CMK (cell line): ENCODE results near the gene NUP58.

Source experiments
- DNase-seq: peaks from one replicate; pipeline ENCODE4 v3.0.0-alpha.2; 2010; ENCODE audit warnings: low read depth

NUP58 gene

DNA sequence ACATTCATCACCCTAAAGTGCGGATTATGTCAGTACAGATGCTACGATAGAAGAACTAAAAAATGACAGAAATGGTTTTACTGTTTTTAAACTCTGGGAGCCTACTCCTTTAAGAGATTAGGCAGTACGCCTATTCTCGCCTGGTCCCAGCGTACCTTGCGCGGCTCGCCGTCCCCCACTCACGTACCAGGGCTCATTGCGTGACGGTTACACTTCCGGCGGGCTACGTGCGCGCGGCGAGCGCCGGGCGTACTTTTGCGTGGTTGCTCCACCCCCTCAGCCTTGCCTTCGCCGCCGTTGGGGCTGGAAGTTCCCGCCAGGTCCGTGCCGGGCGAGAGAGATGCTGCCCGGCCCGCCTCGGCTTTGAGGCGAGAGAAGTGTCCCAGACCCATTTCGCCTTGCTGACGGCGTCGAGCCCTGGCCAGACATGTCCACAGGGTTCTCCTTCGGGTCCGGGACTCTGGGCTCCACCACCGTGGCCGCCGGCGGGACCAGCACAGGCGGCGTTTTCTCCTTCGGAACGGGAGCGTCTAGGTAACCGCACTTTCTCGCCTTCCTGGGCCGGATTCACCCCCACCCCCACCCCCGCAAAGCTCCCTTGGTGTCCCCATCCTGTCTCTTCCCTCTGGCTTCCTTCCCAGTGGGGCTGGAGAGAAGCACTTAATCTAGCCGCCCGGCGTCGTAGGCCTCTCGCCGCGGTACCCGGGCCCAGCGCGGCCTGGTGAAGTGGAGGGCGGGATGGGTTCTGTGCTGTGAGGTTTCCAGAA, at the start of gene NUP58:
Gene NUP58, plus strand, starts transcription at position 279 of the 767 bp plus-strand sequence. Its CDS starts 149 bp downstream, at position 428.
- DNase-seq = peak; percentile 56

GRCh38 chr13:25252225-25252624, 49.2 kb upstream of the NUP58 start:
- DNase-seq = no peak

DNA sequence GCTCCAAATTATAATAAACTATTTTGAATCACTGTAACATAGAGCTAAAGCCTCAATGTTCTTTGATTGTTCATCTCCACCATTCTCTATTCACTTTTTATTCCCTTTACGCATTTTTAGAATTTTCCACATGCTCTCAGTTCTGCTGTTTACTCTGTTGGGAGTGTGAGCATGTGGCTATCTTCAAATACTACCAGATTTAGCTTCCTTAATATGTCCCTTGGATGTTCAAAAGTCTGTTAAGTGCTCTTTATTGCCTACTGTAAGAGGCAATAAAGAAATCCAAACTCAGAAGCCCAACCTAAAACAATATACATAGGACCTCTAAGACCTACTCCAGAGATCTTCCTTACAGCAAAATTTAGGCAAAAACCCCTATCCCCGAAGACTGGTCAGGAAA, 48.7 kb upstream of the NUP58 start:
- DNase-seq = no peak

DNA sequence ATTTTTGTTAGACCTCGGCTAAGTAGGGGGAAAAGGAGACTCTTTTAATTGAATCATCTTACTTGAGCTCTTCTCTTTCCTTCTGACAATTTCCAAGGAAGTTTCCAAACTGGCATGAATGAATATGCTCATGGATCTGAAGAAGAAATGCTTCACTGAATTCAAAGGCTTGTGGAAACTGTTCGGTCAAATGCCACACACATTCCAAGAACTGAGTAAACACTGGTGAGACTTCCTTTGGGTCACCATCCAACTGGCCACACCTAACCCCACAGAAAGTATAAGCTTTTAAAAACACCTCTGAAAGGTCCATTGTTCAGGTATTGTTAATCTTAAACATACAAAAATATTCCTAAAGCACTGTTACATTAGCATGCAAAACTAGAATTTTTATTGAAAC, 47.7 kb upstream of the NUP58 start:
- no peak for DNase-seq

DNA sequence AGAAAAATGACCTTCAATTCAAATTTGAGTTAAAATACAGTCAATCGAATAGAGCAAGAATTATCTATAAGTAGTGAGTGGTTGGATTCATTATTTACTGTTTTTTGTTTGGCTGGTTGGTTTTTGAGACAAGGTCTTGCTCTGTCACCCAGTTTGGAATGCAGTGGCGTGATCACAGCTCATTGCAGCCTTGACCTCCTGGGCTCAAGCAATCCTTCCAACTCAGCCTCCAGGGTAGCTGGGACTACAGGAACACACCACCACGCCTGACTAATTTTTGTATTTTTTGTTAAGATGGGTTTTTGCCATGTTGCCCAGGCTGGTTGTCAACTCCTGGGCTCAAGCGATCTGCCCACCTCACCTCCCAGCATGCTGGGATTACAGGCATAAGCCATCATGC, 39.2 kb upstream of the NUP58 start:
- DNase-seq = no peak

- no peak for DNase-seq
Measured at GRCh38 chr13:25266706-25267105, 34.7 kb upstream of the NUP58 start.

- DNase-seq = no peak
Measured at GRCh38 chr13:25267715-25268114, 33.7 kb upstream of the NUP58 start.

- no peak for DNase-seq
Measured at GRCh38 chr13:25268561-25268960, 32.9 kb upstream of the NUP58 start.

DNA sequence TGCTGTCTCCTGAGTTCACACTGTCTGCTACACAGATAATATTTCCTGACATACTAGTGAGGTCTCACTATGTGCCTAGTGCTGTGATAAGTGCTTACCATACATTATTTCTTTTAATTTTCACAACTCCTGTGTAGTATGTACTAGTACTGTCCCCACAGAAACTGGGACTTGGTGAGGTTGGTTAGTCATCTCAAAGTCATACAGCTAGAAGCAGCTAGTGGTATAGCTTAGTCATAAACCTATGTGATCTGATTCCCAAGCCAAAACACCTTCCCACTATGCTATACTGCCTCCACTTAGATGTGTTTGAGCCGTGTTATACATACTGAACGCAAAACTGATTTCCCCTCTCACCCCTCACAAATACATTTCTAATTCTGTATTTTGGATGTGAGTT, 24.7 kb upstream of the NUP58 start:
- DNase-seq = no peak

DNA sequence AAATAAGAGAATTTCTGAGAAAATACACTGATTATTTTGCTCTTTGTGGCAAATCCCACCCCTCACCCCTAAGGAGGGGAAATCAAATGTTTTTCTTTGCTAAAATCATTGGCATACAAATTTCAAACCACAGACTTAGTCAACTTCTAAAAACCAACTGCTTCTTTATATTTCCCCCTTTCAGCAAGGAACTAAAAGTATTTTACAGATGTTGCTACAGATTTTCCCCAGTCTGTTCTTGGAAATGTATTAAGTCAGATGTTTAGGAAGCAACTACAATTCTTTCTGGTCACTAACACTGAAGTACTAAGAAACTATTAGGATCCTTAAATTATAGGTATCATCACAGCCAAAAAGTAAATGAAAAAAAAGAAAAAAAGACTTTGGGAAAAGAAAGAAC, 21.0 kb upstream of the NUP58 start:
- DNase-seq = no peak

DNA sequence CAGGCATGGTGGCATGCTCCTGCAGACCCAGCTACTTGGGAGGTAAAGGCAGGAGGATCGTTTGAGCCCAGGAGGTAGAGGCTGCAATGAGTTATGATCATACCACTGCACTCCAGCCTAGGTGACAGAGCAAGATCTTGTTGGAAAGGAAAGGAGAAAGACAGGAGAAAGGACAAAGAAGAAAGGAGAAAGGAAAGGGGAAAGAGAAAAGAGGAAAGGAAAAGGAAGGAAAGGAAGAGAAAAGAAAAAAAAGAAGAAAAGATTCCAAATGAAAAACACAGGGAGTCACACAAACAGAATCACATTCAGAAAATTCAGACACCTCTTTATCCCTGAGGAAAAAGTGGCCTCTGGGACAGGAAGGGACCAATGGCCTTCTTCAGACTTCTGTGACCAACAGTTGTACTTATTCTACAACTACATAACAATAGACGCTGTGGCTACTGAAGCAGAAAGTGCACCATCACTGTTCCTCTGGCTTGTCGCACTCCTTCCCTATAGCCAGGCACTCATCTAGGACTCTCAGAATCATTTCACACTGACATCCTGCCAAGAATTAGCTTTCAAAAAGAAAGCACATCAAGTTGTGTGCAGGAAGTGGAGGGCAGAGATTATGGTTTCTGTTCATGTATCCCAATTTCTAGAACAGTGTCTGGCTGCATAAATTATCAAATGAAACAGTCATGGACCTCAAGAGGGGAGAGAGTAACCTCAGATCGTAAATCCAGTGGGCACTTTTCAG, 20.1 kb upstream of the NUP58 start:
- no peak for DNase-seq

DNA sequence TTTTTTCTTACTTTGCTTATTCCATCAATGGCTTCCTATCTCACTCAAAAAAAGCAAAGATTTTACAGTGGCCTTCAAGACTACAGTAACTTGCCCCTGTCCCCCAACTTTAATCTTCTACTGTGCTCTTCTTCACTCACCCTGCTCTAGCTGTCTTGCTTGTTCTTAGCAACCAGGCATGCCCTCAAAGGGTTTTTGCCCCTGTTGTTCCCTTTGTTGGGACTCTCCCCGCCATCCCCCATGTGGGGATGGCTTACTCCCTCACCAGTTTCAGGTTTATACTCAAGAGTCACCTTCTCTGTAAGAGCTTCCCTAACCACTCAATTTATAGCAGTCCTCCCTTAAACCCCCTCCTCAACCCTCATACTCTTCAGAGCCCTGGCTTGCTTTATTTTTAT, 19.5 kb upstream of the NUP58 start:
- no peak for DNase-seq

DNA sequence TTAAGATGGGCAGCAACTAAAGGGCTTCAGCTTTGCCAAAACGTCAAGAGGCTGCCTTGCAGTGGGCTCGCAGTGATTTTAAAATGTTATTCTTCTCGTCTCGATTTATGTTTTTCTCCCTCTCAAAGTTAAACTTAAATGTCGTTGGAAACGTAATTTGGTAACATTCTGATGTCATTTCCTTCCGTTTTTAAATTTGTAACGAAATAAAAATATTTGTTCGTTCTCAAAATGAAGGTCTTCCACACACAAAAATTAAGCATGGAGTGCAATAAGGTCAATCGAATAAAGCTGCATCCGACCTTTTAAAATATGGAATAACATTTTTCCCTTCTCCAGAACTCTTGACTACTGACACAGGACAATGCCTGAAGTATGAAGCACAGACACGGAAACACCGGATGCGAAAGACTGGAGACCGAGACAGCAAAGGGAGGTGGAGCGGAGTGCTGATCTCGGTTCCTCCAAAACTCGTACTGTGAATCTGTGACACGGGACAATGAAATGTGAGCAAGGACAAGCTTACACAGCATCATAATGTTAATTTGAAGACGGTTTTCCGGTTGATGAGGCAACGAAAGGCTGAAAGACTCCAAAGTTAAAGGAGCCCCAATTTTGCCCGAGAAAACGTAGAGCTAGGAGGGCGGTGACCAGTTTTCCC, 15.0 kb upstream of the NUP58 start:
- no peak for DNase-seq

DNA sequence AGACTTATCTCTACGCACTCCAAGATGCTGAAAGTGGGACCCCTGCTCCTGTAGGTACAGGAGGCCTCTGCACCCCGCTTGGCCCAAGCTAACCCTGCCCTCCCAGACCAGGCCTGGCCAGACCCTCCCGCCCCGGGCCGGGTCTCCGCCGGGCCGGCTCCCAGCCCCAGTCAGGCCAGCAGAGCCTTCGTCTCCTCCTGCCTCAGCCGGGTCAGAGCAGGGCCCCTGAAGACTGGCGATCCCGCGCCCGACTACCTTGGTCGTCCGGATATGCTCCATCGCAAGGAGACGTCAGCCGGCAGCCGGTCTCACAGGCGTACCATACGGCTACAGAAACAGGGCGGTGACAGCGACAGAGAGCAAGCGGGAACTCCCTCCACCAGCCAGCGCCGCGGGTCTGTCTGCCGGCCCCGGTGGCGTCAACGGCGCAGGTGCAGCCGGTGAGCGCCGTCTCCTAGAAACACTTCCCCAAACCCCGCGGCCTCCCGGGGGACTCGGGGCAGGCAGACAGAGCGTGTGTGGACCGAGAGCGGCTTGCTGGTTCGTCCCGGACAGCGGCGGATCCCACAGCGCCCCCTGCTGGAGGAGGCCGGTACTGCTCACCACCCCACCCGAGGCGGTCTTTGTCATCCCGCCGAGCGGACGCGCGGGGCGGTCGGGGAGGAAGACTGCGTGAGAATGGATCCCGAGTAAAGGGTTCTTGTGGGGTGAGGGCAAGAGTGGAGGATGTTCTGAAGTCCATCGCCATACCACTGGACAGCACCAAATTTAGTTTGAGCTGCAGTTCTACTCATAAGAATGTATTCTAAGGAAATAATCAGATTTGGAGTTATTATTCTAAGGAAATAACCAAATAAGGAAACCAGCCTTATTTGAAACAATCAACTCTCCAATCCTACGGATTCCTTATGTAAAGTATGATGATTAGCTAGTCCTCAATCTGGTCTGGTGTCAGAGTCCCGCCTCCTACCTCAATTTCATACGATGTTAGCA, 14.2 kb upstream of the NUP58 start, which contains the start of gene MTMR6:
Gene MTMR6, minus strand, starts transcription at position 520 of the 993 bp plus-strand sequence. Its CDS starts 241 bp downstream, at position 279.
- DNase-seq = peak; percentile 47

GRCh38 chr13:25288966-25289365, 12.5 kb upstream of the NUP58 start:
- no peak for DNase-seq

- no peak for DNase-seq
Measured at GRCh38 chr13:25291691-25292090, 9.7 kb upstream of the NUP58 start.

DNA sequence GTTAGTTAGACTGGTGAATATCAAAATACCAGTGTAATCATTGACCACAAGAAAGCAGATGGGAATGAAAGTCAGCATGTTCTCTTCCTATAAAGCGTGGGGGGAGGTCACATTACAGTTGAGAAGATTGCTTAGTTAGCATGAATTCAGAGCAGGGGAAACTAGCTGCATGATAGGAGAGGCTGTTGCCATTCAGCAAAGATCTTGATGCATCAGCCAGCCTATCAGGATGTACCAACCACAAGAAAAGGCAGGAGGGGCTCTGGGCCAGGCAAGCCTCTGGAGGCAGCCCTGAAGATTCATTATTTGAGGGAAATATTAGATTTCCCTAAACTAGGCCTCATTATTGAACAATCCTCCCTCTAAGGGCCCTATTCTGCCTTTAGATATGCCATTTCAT, 9.1 kb upstream of the NUP58 start:
- peak; percentile 68 for DNase-seq

DNA sequence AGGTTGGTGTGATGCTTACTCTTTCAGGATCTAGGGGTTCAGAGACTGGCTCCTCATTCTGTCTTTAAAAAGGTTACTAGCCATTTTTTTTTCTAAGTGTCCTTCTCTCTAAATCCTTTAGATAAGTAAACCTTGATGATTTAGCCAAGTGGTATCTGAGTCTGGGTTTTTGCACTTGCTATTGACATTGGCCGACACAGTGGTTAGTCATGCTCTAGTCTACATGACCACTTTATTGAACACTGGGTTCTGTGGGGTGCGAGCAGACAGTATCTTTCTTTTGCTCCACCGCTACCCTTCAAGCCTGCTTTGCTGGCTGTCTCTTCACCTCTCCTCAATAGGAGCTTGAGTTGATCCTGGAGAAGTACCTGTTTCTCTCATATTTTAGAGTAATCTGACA, 6.2 kb upstream of the NUP58 start:
- DNase-seq = no peak

DNA sequence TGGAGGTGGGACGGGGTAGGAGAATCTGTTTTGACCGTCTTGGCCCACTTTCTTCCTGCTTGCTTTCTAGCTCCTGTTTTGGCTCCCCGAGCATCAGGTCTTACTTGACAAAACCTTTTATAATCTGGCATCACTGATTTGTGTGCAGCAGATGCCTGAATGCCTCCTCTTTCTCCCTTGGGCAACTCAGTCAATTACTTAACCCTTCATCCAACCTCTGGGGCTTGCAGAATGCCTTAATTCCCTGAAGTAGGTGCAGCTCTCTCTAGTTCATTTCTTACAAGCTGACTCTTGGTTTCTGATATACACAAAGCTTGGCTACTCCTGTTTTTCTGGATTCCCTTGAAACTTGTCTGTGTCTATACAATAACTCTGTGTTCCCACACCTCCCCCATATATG, 5.7 kb upstream of the NUP58 start:
- no peak for DNase-seq

DNA sequence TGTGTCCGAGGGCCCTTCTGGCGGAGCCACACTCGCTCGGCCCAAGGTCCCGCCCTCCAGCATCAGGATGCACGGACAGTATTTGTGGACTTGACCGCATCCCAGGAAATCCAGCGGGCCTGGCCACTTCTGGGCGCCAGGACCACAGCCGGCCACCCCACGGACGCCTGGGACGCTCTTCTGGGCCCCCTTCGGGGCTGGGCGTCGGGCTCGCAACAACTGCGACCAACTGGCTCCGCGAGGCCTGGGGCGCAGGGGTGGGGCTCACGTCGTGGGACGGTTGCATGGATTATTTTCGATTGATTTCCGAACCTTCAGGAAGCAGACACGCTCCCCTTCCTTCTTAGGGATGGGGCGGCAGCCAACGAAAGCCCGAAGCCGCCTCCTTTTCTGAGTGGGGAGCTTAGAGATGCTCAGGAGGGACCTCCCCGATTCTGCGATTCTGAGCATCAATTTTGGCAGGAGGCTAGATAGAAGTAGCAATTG, 521 bp upstream of the NUP58 start:
- DNase-seq = no peak

DNA sequence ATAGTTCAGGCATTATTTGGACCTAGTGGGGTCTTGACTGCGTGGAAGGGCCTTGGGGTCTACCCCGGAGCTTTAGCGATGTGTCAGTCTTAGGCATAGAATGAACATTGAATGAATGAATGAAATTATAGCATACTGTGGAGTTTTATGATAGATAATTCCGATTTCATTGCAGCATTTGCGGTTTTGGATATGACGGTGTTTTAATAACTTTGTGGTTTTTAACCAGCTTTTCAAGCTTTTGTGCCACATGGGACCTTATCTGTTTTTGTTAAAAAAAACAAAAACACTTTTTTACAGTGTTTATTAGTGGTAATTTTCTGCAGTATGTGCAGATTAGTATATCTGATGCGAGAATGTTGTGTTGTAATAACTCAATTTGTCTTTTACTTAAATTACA, 696 bp downstream of the NUP58 start:
- no peak for DNase-seq
